ENCODE data around the gene CD96. TPM values are rescaled to one million over a fixed set of nuclear protein-coding genes. Genes with fewer than 3 reads are reported as not detected.
A peak's percentile ranks its signal among the peaks of the same experiment; 100 is the strongest.

The CD96 gene
- total RNA-seq, 2 donors from 2014 or later, result 31.7 to 97.9 TPM

- DNase-seq (ENCODE audit: low spot score in 2 of 2), result no peak
- Mint-ChIP-seq H3K9me3 (no peaks in the 10 kb centered on the region), H3K27ac (no peak overlapping the region), H3K36me3 (no peaks in the 10 kb centered on the region)
- no peak for ATAC-seq
Measured at GRCh38 chr3:111692593-111693552, 150.9 kb downstream of the CD96 start.

- H3K36me3 Mint-ChIP-seq, result no peaks in the 10 kb centered on the region
- ATAC-seq (no peak), DNase-seq (ENCODE audit: low spot score in 2 of 2) (no peak)
- H3K27ac Mint-ChIP-seq, result no peak overlapping the region
- no peaks in the 10 kb centered on the region for H3K9me3 Mint-ChIP-seq
Measured at GRCh38 chr3:111694471-111694870, 152.5 kb downstream of the CD96 start.

GRCh38 chr3:111695636-111696117, 153.7 kb downstream of the CD96 start:
- H3K9me3 Mint-ChIP-seq, result no peaks in the 10 kb centered on the region
- H3K27ac Mint-ChIP-seq, result no peak overlapping the region
- DNase-seq (ENCODE audit: low spot score in 2 of 2) (no peak), ATAC-seq (peak in 1 of 2 donors; percentile 91)
- H3K36me3 Mint-ChIP-seq, result no peaks in the 10 kb centered on the region

GRCh38 chr3:111700054-111700453, 158.1 kb downstream of the CD96 start:
- peak; percentile 35 to 80 for ATAC-seq
- DNase-seq (ENCODE audit: low spot score in 2 of 2), result no peak
- Mint-ChIP-seq H3K9me3 (no peaks in the 10 kb centered on the region), H3K36me3 (peaks cover 0 to 4% of the 10 kb centered on the region in 2 donors), H3K27ac (peak overlapping the region; percentile 38 to 62)

GRCh38 chr3:111701292-111701906, 159.4 kb downstream of the CD96 start:
- no peaks in the 10 kb centered on the region for H3K9me3 Mint-ChIP-seq
- no peak overlapping the region for H3K27ac Mint-ChIP-seq
- DNase-seq (ENCODE audit: low spot score in 2 of 2) (no peak), ATAC-seq (peak in 1 of 2 donors; percentile 65)
- peaks cover 0 to 16% of the 10 kb centered on the region in 2 donors for H3K36me3 Mint-ChIP-seq

Other genes with a start within 250 kb of the CD96 start
- 100 to 1,000 TPM; 306 to 517 TPM for gene ZBED2, start 53.1 kb downstream of the CD96 start, total RNA-seq
- gene PLCXD2, start 132.5 kb downstream of the CD96 start, total RNA-seq, result 10 to 100 TPM; 11.0 to 24.9 TPM